Panc1 (cell line): ENCODE data around the gene ADTRP. TPM values are rescaled to one million over a fixed set of nuclear protein-coding genes. Genes with fewer than 3 reads are reported as not detected.
A peak's percentile ranks its signal among the peaks of the same experiment; 100 is the strongest.

Experiments used
- ATAC-seq: fragments of 200-7000 bp; cut with Tn5 transposase; 2 replicates; pipeline ENCODE4 v1.9.1; 2020; ENCODE audit warnings: mild to moderate bottlenecking, moderate library complexity
- BruUV-seq: library from RNA; stranded (reverse); fragments of 400-500 nt; replicated peaks from 2 replicates; lab custom pipeline; 2021; lab: Mats Ljungman, UMichigan
- CTCF ChIA-PET: fragments of 300-600 bp; sonication (Branson Sonifier 250); formaldehyde crosslinking; loops from one replicate; lab custom pipeline; 2022; ENCODE audit warnings: antibody characterized with exemption; lab: Charles Lee
- POLR2A ChIA-PET: fragments of 300-600 bp; sonication (Branson Sonifier 250); formaldehyde crosslinking; loops from one replicate; lab custom pipeline; 2022; ENCODE audit warnings: antibody characterized with exemption; lab: Charles Lee
- DNase-seq: peaks from one replicate; pipeline ENCODE4 v3.0.0-alpha.2; 2010; ENCODE audit warnings: low read depth, low spot score
- H3K27ac ChIP-seq: 2 replicates; pipeline ENCODE4 v1.5.1; 2011; ENCODE audit warnings: mild to moderate bottlenecking, low read length, inconsistent platforms
- H3K27me3 ChIP-seq: fragments of 200-500 bp; sonication (Bioruptor generic); 2 replicates; pipeline ENCODE4 v1.6.0; 2014; ENCODE audit warnings: low read length, inconsistent platforms; ENCODE audit not compliant: control insufficient read depth, insufficient read depth
- H3K36me3 ChIP-seq: fragments of 200-500 bp; sonication (Bioruptor generic); 2 replicates; pipeline ENCODE4 v1.5.1; 2014; ENCODE audit warnings: inconsistent platforms, mild to moderate bottlenecking, low read length, moderate library complexity; ENCODE audit not compliant: control insufficient read depth, insufficient read depth
- H3K4me1 ChIP-seq: 2 replicates; pipeline ENCODE4 v1.5.1; 2011; ENCODE audit warnings: inconsistent platforms, mild to moderate bottlenecking, low read length, moderate library complexity; ENCODE audit not compliant: control insufficient read depth, insufficient read depth
- H3K4me3 ChIP-seq, 2 experiments: 2 replicates each; pipeline ENCODE4 v1.5.1; 2011 to 2012; ENCODE audit warnings: low read depth in 2 of 2, low read length in 2 of 2, mild to moderate bottlenecking in 2 of 2, inconsistent platforms in 1 of 2, moderate library complexity in 1 of 2
- H3K9me3 ChIP-seq: fragments of 200-500 bp; sonication (Bioruptor generic); 2 replicates; pipeline ENCODE4 v1.5.1; 2014; ENCODE audit warnings: low read depth, mild to moderate bottlenecking, inconsistent platforms, low read length, moderate library complexity; ENCODE audit not compliant: control insufficient read depth, insufficient read depth
- POLR2AphosphoS5 ChIP-seq: IDR thresholded peaks from 2 replicates; pipeline ENCODE4 v1.6.1; 2012; ENCODE audit warnings: mild to moderate bottlenecking, low read depth, low read length, moderate library complexity
- SIN3A ChIP-seq: IDR thresholded peaks from 2 replicates; pipeline ENCODE4 v1.6.1; 2012; ENCODE audit warnings: low read depth, mild to moderate bottlenecking, low read length, moderate library complexity, borderline replicate concordance; ENCODE audit not compliant: insufficient read depth
- TCF7L2 ChIP-seq: IDR thresholded peaks from 2 replicates; pipeline ENCODE4 v1.6.1; 2011; ENCODE audit warnings: mild to moderate bottlenecking, low read depth, low read length, inconsistent platforms
- in situ Hi-C: cut with HindIII; loops from 2 replicates; pipeline ENCODE4 v1.10.0; 2016; ENCODE audit warnings: low sequenced_read_pairs, low pct_unique_long_range_greater_than_20kb
- intact Hi-C: fragments of 100-400 bp; cut with micrococcal nuclease; formaldehyde crosslinking; loops from one replicate; pipeline ENCODE4 v1.10.0; 2022; ENCODE audit not compliant: unreplicated experiment
- total RNA-seq: library from RNA; stranded (reverse); gene quantifications from one replicate; pipeline ENCODE4 v1.2.1, GENCODE V29; 2021; ENCODE audit not compliant: unreplicated experiment
- TF ChIP-seq, protein P1 (sequence below), 2 experiments: IDR thresholded peaks; 2 replicates each; pipeline ENCODE4 v1.6.1; 2011 to 2012; ENCODE audit warnings: low read depth in 2 of 2, control low read depth in 1 of 2, low read length in 1 of 2, mild to moderate bottlenecking in 1 of 2, moderate library complexity in 1 of 2; ENCODE audit not compliant: insufficient read depth in 1 of 2
- TF ChIP-seq, protein P2 (sequence below): fragments of 450-650 bp; IDR thresholded peaks from 2 replicates; pipeline ENCODE4 v1.5.1; 2017; ENCODE audit warnings: mild to moderate bottlenecking

ADTRP gene
- total RNA-seq, 1 experiment from 2014 or later: not detected

DNA sequence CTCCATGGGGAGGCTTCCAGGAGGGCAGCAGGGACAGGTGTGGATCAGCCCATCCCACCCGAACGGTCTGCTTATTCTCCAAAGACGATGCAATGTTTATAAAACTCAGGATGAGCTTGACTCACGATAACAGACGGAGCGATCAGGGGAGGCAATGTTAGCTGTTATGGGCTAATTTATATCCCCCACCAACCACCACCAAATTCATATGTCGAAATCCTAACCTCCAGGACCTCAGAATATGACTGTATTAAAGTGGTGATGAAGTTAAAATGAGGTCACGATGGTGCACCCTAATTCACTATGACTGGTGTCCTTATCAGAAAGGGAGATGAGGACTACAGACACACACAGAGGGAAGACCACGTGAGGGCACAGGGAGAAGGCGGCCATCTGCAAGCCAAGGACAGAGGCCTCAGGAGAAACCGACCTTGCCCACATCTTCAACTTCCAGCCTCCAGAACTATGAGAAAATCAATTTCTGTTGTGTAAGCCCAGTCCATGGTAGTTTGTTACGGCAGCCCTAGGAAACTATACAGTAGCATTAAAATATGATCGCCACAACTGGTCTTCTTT lies 7.0 kb downstream of the ADTRP start:
- no peak overlapping the region for H3K4me3 ChIP-seq
- no peak for DNase-seq
- intact Hi-C loops: no loop called here
- no peak overlapping the region for H3K27ac ChIP-seq
- TF ChIP-seq, protein P1, sequence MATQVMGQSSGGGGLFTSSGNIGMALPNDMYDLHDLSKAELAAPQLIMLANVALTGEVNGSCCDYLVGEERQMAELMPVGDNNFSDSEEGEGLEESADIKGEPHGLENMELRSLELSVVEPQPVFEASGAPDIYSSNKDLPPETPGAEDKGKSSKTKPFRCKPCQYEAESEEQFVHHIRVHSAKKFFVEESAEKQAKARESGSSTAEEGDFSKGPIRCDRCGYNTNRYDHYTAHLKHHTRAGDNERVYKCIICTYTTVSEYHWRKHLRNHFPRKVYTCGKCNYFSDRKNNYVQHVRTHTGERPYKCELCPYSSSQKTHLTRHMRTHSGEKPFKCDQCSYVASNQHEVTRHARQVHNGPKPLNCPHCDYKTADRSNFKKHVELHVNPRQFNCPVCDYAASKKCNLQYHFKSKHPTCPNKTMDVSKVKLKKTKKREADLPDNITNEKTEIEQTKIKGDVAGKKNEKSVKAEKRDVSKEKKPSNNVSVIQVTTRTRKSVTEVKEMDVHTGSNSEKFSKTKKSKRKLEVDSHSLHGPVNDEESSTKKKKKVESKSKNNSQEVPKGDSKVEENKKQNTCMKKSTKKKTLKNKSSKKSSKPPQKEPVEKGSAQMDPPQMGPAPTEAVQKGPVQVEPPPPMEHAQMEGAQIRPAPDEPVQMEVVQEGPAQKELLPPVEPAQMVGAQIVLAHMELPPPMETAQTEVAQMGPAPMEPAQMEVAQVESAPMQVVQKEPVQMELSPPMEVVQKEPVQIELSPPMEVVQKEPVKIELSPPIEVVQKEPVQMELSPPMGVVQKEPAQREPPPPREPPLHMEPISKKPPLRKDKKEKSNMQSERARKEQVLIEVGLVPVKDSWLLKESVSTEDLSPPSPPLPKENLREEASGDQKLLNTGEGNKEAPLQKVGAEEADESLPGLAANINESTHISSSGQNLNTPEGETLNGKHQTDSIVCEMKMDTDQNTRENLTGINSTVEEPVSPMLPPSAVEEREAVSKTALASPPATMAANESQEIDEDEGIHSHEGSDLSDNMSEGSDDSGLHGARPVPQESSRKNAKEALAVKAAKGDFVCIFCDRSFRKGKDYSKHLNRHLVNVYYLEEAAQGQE (IDR thresholded peaks at IDR 0.05; ENCODE audit: insufficient read depth in 1 of 2, low read depth in 2 of 2, low read length in 1 of 2): no peak
- no peak for TF ChIP-seq POLR2AphosphoS5
- BruUV-seq: no TSS peak
- no peaks in the 10 kb centered on the region for H3K4me1 ChIP-seq
- H3K36me3 ChIP-seq: no peaks in the 10 kb centered on the region
- no peaks in the 10 kb centered on the region for H3K9me3 ChIP-seq
- ATAC-seq: no peak
- in situ Hi-C loops: no loop called here
- ChIA-PET POLR2A (no interaction called here), CTCF (no interaction called here)
- no peaks in the 10 kb centered on the region for H3K27me3 ChIP-seq

DNA sequence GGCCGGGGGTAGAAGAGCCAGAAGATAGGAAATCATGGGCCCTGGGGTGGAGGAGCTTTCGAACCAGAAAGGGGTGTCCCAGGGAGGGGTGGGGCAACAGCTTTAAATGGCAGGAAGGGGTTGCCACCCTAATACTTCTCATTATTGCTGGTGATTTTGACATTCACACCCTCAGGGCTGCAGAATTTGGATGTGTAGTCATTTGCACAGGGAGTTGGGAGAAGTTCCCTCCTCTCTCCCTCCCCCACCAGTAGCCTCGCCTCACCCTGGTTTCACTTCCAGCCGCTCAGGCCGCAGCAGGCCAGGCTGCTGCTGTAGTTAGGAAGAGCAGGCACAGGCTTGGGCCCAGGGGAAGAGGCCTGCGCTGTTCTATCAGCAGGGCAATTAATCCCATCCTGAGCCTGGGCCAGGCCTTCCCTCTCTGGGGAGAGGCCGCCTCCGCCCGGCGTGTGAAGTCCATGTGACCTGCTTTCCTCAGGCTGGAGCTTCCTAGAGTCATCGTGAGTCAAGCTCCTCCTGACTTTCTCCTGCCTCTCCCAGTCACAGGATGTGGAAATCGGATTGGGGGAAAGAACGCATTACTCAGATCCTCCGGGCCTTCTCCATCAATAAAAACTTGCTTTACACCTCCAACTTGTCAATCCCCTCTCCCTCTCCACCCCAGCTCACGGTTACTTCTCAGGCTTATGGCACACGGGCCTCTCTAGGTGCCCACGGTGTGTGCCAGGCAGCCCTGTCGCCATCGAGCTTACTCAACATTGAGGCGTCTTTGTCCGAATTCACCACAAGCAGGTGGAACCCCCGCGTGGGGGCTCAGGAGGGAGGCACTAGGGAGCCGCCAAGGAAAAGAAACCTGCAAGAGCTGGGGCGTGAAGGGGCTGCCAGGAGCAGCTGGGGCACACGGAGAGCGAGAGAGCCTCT lies 7.8 kb downstream of the ADTRP start:
- in situ Hi-C loops (no loop called here), intact Hi-C loops (no loop called here)
- ChIA-PET POLR2A (no interaction called here), CTCF (no interaction called here)
- Histone ChIP-seq H3K4me3 (no peak overlapping the region), H3K36me3 (no peaks in the 10 kb centered on the region), H3K27ac (no peak overlapping the region), H3K27me3 (no peaks in the 10 kb centered on the region), H3K9me3 (no peaks in the 10 kb centered on the region), H3K4me1 (no peaks in the 10 kb centered on the region)
- ATAC-seq (peak; percentile 53; the same call in 1 of the 2 replicates), DNase-seq (no peak)
- TF ChIP-seq, protein P1 (IDR thresholded peaks at IDR 0.05; ENCODE audit: insufficient read depth in 1 of 2, low read depth in 2 of 2, low read length in 1 of 2): no peak
- no peak for TF ChIP-seq POLR2AphosphoS5
- no peak for TF ChIP-seq SIN3A
- TF ChIP-seq TCF7L2: no peak
- TF ChIP-seq, protein P2, sequence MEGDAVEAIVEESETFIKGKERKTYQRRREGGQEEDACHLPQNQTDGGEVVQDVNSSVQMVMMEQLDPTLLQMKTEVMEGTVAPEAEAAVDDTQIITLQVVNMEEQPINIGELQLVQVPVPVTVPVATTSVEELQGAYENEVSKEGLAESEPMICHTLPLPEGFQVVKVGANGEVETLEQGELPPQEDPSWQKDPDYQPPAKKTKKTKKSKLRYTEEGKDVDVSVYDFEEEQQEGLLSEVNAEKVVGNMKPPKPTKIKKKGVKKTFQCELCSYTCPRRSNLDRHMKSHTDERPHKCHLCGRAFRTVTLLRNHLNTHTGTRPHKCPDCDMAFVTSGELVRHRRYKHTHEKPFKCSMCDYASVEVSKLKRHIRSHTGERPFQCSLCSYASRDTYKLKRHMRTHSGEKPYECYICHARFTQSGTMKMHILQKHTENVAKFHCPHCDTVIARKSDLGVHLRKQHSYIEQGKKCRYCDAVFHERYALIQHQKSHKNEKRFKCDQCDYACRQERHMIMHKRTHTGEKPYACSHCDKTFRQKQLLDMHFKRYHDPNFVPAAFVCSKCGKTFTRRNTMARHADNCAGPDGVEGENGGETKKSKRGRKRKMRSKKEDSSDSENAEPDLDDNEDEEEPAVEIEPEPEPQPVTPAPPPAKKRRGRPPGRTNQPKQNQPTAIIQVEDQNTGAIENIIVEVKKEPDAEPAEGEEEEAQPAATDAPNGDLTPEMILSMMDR: no peak
- no TSS peak for BruUV-seq
